HG03439 (cell line): ENCODE data around the gene ATP2B3.

Source experiments
- ATAC-seq: cut with Tn5 transposase; IDR thresholded peaks from one replicate; pipeline ENCODE4 v1.9.1; 2021; ENCODE audit warnings: mild to moderate bottlenecking, moderate library complexity; ENCODE audit not compliant: unreplicated experiment

ATP2B3 gene

DNA sequence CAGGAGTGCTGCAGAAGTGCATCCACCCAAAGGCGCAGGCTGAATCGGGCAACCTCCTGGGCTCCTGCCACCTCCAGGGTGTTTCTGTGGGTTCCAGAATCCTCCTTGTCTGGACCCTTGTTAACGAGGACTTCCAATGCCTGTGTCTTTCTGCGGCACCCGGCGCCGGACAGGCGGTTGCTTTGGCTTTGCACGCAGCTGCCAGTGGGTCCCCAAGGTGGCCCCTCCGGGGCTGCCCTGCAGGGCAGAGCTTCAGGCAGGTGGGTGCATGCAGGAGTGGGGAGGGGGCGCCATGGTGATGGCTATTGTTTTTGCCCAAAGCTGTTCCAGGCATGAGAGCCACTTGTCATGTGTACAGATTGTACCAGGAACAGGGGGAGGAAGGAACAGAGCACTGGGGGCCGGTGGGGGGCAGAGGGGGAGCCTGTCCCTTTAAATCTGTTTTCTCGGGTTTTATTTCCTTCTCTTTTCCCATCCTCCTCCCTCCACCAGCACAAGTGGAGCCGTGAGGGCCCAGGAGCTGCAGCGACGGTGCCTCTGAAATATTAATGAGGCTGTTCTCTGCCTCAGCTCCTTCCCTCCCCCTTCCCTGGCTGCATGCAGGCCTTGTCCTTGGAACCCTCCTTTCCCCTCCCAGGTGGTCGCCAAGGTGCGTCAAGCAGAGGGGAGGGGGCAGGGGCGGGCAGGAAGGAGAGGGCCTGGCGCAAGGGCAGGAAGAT is 13.1 kb downstream of the ATP2B3 start:
- ATAC-seq = no peak

GRCh38 chrX:153533091-153533490 is 15.6 kb downstream of the ATP2B3 start:
- ATAC-seq = no peak

DNA sequence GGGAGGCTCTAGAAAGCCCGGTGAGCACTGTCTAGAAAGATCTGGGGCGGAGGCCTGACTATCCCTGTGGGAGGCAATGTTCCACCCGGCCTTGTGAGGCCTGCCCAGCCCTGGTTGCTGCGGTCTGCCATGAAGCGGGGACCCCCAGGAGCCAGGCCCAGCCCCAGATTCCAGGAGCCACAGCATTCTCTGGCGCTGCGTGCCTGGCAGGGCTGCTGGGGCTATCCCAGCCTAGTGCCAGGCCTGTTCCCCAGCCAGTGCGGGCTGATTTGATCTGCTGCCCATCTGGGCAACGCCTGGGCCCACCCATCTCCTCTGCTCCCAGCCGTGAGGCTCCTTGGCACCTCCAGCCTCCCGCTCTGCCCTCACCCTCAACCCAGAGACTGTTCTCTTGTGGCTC is 19.6 kb downstream of the ATP2B3 start:
- ATAC-seq = no peak

- ATAC-seq = no peak
These were observed 20.3 kb downstream of the ATP2B3 start for GRCh38 chrX:153537526-153538295.

GRCh38 chrX:153538424-153538823 is 21.0 kb downstream of the ATP2B3 start:
- no peak for ATAC-seq

DNA sequence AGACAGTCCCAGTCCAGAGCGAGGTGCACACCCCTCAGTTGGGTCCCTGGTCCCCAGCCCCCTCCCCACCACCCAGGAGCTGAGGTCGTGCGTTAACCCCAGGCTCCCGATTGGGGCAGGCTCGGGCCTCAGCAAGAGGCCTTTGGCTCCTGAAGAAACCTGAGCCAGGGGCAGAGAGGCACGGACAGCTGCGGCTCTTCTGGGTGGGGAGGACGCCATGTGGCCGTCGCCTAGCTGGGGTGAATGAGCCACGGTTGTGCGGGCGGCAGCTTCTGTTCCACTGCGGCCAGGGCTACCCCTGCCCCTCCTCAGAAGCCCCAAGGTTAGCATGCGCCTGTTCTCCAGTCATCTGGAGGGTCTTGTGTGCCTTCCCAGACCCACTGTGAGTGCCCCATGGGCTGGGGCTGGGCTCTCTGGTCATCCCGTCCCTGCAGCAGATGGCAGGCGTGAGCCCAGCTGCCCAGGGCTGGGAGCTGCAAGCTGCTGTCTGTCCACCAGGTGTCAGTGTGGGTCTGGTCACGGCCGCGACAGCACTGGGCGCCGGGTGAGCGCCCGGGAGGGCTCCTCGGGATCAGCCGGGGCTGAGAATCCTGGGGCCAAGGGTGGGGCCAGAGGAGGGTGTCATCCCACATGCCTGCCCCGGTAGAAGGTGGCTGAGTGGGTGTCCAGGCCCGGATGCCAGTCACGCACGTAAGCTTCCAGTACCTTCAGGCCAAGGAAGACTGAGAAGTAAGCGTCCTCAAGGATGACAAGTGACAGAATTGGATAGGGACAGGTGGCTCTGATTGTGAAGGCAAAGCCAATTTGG is 21.9 kb downstream of the ATP2B3 start:
- ATAC-seq = peak; percentile 58

GRCh38 chrX:153539979-153540358 is 22.5 kb downstream of the ATP2B3 start:
- no peak for ATAC-seq

DNA sequence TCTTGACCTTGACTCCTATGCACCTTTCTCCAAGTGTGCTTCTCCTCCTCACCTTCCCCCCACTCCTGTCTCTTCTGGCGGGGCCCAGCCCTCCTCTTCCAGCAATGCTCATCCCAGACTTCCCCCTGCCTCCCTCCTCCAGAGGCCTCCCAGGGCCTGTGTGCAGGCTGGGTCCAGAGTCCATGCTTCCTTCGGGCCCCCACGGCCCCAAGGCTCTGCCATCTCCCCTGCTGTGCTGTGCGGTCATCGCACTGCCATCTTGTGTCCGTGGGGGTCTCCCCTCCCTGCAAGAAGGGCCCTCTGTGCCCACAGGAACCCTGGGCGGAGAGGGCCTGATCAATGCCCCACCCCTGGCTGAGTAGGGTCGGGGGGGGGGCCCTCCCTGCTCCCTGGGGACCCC is 27.3 kb downstream of the ATP2B3 start:
- no peak for ATAC-seq

DNA sequence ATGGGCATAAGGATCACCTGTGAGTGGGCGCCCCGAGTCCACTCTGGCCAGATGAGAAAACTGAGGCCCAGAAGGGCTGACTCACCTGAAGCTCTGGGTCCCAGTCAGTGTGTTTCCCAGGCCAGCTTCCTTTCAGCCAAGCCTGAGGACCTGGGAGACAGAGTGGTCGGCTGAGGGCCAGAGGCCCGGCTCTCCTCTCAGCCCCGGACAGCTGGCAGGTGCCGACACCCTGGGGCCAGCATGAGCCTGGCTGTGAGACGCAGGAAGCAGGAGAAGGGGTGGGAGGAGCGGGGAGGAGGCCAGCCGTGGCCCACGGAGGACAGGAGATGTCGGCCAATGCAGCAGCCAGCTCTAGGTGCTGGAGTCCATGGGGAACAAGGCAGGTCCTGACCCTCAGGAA is 28.9 kb downstream of the ATP2B3 start:
- ATAC-seq = no peak

GRCh38 chrX:153547195-153547594 is 29.8 kb downstream of the ATP2B3 start:
- no peak for ATAC-seq

DNA sequence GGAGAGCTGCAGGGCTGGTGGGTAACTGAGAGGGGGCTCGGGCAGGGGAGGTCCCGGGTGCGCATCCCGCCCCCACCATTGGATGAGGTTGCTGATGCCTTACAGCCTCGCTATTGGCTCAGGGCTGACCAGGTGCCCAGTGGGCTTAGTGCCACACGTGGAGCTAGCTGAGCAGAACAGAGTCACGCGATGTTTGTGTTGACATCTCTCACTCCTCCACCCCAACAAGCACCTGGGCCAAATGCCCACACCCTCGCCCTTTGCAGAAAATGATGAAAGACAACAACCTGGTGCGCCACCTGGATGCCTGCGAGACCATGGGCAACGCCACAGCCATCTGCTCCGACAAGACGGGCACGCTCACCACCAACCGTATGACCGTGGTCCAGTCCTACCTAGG is 31.8 kb downstream of the ATP2B3 start:
- ATAC-seq = no peak

DNA sequence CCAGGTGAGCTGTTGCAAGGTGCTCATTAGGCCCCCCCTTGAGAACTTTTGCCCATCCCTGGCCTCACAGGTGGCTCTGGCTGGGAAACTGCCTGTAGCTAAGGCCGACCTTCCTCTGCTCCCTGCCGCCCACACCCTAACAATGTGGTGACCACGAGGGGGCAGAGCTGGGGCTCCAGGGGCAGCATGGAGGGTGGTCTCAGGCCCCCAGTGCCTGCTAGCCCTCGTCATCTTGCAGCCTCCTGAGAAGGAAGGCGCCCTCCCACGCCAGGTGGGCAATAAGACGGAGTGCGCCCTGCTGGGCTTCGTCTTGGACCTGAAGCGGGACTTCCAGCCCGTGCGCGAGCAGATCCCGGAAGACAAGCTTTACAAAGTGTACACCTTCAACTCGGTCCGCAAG is 32.4 kb downstream of the ATP2B3 start:
- no peak for ATAC-seq

DNA sequence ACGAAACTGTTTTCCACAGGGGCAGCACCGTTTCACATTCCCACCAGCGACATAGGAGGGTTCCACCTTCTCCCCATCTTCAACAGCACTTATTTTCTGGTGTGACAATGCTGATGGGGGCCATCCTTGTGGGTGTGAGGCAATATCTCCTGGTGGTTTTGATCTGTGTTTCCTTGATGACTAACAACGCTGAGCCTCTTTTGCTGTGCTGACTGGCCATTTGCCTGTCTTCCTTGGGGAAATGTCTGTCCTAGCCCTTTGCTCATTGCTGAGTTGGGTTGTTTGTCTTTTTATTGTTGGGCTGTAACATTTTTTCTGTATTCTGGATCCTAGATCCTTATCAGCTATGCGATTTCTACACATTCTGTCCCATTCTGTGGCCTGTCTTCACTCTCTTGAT is 33.7 kb downstream of the ATP2B3 start:
- no peak for ATAC-seq

GRCh38 chrX:153554519-153555167 is 37.2 kb downstream of the ATP2B3 start:
- ATAC-seq = no peak

GRCh38 chrX:153556767-153557166 is 39.3 kb downstream of the ATP2B3 start:
- ATAC-seq = no peak

DNA sequence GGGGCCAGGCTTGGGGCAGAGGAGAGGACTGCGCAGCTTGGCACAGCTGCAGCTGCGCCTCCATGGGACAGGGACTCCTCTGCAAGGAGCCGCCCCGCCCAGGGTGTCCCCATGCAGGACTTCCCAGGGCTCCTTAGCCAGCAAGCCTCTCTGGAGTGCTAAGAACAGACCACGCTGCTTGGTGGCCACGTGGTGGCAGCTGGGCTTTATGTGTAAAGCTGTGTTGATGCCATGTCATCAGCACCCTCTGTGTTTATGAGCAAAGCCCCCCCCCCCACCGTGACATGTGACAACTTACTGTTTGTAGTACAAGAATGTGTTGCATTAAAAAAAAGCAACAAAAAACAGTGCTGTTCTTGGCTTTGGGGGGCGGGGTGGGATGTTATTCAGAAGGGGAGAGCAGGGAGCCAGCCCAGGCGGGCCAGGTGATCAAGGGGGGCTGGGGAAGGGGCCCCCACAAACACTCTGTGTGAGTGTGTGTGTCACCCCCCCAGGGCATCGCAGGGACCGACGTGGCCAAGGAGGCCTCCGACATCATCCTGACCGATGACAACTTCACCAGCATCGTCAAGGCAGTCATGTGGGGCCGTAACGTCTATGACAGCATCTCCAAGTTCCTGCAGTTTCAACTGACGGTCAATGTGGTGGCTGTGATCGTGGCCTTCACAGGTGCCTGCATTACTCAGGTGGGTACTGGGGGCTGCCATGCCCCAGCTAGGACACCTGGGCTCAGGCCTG is 40.3 kb downstream of the ATP2B3 start:
- ATAC-seq = no peak

GRCh38 chrX:153560000-153560399 is 42.6 kb downstream of the ATP2B3 start:
- ATAC-seq = no peak

DNA sequence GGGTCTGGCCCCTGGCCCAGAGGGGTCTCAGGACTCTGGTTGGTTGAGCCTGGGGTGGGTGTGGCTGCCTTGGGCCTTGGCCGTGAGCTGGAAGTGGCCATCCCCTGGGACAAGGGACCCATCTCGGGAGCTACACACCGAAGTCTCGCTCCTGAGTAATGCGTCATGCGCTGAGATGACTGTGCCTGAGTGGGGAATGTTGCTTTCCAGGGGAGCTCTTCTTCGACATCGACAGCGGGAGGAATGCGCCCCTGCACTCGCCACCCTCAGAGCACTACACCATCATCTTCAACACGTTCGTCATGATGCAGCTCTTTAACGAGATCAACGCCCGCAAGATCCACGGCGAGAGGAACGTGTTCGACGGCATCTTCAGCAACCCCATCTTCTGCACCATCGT is 43.0 kb downstream of the ATP2B3 start:
- ATAC-seq = no peak

- ATAC-seq = no peak
These were observed 43.9 kb downstream of the ATP2B3 start for GRCh38 chrX:153561337-153561736.

DNA sequence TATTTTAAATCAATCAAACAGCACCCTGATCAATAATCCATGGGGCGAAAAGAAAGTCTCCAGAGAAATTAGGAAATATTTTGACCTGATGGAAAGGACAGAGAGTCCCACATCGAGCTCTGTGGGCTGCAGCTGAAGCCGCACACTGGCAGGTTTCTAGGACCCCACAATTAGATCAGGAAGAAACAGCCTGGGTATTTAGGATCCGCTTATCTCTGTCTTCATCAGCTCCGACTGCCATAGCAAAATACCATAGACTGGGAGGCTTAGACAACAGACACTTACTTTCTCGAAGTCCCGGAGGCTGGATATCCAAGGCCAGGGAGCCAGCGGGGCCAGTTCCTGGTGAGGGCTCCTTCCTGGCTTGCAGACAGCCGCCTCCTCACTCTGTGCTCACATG is 45.1 kb downstream of the ATP2B3 start:
- ATAC-seq = no peak
